ENCODE results near the gene GPATCH1.

DNA sequence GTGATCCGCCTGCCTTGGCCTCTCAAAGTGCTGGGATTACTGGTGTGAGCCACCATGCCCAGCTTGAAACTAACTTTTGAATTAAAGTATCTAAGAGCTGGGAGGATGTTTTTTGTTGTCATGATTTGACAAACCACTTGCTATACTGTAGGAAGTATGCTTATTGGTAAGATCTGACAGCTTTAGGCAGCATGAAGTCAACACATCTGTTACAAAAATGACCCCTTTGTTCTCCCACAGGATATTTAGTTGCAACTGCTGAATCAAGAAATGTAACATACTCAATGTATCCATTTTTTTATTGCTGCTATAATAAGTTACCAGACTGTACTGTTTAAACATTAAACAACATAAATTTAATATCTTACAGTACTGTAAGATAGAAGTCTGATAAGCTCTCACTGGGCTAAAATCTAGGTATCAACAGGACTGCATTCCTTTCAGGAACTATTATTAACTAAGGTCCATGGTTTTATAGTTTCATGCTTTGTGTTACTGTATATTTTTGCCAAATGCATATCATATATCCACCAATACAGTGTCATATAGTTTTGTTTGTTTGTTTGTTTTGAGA lies 90.3 kb downstream of the GPATCH1 start:
- TF ChIP-seq CTCF (IDR thresholded peaks at IDR 0.05) (no peak), POLR2A (IDR thresholded peaks at IDR 0.05; ENCODE audit: low read depth) (no peak), POLR2AphosphoS5 (IDR thresholded peaks at IDR 0.05) (no peak)
